Uterus (tissue), 2 donors: ENCODE results near the gene SPG21.

Experiments
- POLR2A ChIP-seq, 2 donors: fragments of 450-650 bp; IDR thresholded peaks; one replicate each; pipeline ENCODE4 v1.6.1; 2016; ENCODE audit warnings: antibody characterized with exemption in 2 of 2, mild to moderate bottlenecking in 1 of 2, moderate library complexity in 1 of 2
- TF ChIP-seq, protein P1 (sequence below), 4 experiments: fragments of 200-600 bp in 2 of 4; fragments of 450-650 bp in 2 of 4; sonication (generic) in 2 of 4; IDR thresholded peaks; one replicate each; pipeline ENCODE4 v1.5.1; 2016 to 2019; ENCODE audit warnings: antibody characterized with exemption in 4 of 4, mild to moderate bottlenecking in 2 of 4, moderate library complexity in 1 of 4

- TF ChIP-seq, protein P1, sequence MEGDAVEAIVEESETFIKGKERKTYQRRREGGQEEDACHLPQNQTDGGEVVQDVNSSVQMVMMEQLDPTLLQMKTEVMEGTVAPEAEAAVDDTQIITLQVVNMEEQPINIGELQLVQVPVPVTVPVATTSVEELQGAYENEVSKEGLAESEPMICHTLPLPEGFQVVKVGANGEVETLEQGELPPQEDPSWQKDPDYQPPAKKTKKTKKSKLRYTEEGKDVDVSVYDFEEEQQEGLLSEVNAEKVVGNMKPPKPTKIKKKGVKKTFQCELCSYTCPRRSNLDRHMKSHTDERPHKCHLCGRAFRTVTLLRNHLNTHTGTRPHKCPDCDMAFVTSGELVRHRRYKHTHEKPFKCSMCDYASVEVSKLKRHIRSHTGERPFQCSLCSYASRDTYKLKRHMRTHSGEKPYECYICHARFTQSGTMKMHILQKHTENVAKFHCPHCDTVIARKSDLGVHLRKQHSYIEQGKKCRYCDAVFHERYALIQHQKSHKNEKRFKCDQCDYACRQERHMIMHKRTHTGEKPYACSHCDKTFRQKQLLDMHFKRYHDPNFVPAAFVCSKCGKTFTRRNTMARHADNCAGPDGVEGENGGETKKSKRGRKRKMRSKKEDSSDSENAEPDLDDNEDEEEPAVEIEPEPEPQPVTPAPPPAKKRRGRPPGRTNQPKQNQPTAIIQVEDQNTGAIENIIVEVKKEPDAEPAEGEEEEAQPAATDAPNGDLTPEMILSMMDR (IDR thresholded peaks at IDR 0.05): no peak
- no peak for TF ChIP-seq POLR2A (IDR thresholded peaks at IDR 0.05)
These were observed 68.0 kb downstream of the SPG21 start for GRCh38 chr15:64921711-64922110.
